ENCODE measurements around the gene LRSAM1.

DNA sequence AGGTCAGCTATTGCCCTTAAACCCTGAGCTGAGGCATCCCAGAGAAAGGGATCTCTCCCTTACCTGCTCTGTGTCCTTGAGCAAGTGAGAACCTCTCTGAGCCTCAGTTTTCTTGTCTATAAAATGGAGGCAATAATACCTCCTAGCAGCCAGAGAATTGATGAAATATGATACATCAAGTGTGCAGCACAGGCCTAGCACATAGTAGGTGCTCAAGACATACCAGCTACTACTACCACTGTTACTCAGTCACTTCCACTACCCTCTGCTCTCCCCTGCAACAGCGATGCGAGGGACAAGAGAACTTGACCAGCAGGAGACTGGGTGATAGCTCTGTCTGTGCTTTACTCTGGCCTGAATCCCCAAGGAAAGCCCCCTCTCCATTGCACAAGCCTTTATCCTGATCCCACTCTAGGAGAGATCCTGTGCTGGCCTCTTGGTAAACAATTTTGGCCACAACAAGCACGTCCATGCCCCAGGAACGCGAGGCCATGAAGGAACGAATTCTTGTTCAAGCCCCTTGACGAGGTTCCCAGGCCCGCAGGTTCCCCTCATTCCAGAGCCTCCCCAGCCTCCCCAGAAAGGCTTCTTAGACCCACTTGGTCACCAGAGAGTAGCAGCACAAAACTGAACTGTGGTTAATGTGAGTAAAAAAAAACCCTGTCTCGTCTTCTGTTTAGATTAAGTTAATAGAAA, 39.4 kb downstream of the LRSAM1 start:
- no peak for TF ChIP-seq POLR2A (IDR thresholded peaks at IDR 0.05)
- TF ChIP-seq, protein P1, sequence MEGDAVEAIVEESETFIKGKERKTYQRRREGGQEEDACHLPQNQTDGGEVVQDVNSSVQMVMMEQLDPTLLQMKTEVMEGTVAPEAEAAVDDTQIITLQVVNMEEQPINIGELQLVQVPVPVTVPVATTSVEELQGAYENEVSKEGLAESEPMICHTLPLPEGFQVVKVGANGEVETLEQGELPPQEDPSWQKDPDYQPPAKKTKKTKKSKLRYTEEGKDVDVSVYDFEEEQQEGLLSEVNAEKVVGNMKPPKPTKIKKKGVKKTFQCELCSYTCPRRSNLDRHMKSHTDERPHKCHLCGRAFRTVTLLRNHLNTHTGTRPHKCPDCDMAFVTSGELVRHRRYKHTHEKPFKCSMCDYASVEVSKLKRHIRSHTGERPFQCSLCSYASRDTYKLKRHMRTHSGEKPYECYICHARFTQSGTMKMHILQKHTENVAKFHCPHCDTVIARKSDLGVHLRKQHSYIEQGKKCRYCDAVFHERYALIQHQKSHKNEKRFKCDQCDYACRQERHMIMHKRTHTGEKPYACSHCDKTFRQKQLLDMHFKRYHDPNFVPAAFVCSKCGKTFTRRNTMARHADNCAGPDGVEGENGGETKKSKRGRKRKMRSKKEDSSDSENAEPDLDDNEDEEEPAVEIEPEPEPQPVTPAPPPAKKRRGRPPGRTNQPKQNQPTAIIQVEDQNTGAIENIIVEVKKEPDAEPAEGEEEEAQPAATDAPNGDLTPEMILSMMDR (IDR thresholded peaks at IDR 0.05), result no peak
- TF ChIP-seq POLR2AphosphoS5 (IDR thresholded peaks at IDR 0.05), result no peak

Measured in gastroesophageal sphincter (tissue), 3 donors.